Epithelial cell of proximal tubule (primary cell): ENCODE results near the gene KCMF1. TPM values are rescaled to one million over a fixed set of nuclear protein-coding genes. Genes with fewer than 3 reads are reported as not detected.

Experiments
- DNase-seq: peaks from one replicate; pipeline ENCODE4 v3.0.0-alpha.2; 2011; ENCODE audit warnings: low read depth
- H3K4me3 ChIP-seq: 2 replicates; pipeline ENCODE4 v1.5.1; 2011; ENCODE audit warnings: low read depth, mild to moderate bottlenecking, low read length
- total RNA-seq: library from RNA; depleted of rRNA; stranded (reverse); fragments of >200 nt; gene quantifications from 2 replicates; pipeline ENCODE4 v1.2.3, GENCODE V29; 2015
- TF ChIP-seq, protein P1 (sequence below): conservative IDR thresholded peaks from 2 replicates; pipeline ENCODE4 v1.5.1; 2012; ENCODE audit warnings: low read depth, mild to moderate bottlenecking, low read length

The KCMF1 gene
- total RNA-seq, 1 donor from 2014 or later: 43.0 TPM

DNA sequence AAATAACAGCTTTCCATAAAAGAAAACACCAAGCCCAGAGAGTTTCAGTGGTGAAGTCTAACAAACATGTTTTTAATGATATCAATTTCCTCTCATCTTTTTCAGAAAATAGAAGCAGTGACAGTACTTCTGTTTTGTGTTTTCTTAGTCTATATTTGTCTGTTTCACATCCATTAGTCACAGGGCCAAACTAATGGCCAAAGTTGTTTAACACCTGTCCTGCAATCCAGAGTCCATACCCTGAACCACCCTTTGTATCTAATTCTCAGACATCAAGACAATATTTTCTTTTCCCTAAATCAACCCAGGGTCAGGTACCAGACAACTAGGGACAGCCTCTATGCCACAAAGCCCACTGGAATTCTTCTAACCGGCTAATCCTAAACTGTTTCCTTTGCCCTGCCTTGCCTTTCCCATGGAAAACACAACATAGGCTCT, 39.6 kb upstream of the KCMF1 start:
- no peak overlapping the region for H3K4me3 ChIP-seq
- TF ChIP-seq, protein P1, sequence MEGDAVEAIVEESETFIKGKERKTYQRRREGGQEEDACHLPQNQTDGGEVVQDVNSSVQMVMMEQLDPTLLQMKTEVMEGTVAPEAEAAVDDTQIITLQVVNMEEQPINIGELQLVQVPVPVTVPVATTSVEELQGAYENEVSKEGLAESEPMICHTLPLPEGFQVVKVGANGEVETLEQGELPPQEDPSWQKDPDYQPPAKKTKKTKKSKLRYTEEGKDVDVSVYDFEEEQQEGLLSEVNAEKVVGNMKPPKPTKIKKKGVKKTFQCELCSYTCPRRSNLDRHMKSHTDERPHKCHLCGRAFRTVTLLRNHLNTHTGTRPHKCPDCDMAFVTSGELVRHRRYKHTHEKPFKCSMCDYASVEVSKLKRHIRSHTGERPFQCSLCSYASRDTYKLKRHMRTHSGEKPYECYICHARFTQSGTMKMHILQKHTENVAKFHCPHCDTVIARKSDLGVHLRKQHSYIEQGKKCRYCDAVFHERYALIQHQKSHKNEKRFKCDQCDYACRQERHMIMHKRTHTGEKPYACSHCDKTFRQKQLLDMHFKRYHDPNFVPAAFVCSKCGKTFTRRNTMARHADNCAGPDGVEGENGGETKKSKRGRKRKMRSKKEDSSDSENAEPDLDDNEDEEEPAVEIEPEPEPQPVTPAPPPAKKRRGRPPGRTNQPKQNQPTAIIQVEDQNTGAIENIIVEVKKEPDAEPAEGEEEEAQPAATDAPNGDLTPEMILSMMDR: no peak
- DNase-seq: no peak

DNA sequence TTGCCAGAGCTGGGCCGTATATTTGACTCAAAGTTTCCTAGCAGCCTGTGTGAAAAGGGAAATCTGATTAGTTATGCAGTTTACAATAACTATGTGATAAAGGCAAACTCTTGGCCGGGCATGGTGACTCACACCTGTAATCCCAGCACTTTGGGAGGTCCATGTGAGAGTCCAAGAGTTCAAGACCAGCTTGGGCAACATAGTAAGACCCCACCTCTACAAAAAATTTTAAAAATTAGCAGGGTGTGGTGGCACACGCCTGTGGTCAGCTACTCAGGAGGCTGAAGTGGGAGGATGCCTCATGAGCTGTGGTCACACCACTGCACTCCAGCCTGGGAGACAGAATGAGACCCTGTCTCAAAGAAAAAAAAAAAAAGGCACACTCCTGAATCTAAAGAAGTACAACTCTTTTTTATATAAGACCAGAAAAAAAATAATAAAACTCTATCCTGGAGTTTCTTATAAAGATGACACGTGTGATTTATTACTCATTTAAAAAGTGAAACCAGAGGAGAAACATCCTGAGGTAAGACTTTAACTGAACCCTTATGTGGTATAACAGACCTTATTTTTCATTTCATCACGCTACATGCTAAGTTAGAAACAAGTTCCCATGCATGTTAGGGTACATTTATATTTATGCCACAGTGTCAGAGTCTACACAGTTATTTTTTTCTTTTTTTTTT, 32.6 kb upstream of the KCMF1 start:
- TF ChIP-seq, protein P1: no peak
- no peak for DNase-seq

DNA sequence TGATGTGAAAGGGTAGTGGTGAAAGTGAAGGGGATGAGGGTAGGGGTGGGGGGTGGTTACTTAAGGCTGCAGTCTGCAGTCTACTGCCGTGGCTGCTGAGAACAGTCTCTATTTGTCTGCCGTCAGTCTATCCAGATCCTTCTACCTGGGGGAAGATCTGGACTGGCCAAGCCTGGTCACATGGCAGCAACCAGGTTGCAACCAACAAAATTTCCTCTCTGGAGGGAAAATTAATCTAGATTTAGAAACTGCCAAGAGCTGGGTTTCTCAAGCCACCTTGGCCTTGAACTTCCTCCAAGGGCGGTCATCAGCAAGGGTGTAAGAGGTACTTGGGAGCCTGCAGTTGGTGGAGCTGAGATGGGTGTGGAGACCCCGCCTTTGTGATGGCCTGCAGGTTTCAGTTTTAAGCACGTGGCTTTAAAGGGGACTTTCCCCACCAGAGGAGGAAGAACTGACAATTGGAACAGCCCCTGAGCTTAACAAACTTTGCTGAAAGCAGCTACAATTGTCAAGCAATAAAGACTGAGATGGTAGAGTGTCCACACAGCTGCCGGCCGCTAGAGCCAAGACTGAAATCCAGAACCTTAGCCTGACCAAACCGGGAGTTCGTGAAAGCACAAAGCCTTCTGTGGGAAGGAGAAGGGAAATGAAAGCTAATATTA, 31.4 kb upstream of the KCMF1 start:
- TF ChIP-seq, protein P1: no peak
- H3K4me3 ChIP-seq: no peak overlapping the region
- DNase-seq: no peak

More for the DNA sequence above, 32.6 kb upstream of the KCMF1 start:
- no peak overlapping the region for H3K4me3 ChIP-seq

DNA sequence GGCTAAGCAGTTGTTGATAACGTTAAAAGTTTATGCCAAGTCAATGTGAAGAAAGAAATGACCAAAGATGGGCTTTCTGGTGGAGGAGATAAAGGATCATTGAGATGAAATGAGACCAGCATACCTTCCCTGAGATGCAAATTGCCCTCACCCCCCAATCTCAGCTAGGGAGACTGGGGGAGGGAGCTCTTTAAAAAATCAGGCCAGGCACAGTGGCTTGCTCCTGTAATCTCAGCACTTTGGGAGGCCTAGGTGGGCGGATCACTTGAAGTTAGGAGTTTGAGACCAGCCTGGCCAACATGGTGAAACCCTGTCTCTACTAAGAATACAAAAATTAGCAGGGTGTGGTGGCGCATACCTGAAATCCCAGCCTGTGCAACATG, 30.9 kb upstream of the KCMF1 start:
- DNase-seq: no peak
- TF ChIP-seq, protein P1: no peak
- no peak overlapping the region for H3K4me3 ChIP-seq

DNA sequence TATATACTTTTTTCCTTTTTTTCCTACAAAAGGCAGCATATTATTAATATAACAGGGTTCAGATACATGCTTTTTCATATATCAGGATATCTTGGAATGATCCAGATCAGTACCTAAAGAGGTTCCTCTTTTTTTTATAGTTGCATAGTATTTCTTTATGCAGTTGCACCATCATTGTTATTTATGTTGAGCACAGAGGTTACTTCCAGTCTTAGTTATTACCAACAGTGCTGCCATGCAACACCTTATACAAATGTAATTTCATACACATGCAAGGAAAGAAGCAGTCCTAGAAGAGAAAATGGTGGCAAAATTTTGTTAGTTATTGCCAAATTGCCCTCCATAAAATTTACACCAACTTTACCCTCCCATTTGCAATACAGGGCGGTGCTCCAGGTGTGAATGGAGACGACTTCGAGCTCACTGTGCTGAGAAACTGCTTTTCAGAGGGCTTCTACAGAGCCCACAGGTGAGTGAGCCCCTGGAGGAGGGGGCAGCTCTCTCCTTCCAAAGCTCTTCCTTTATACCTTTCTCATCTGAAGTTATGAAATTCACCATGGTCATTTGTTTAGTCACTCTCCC, 30.0 kb upstream of the KCMF1 start:
- H3K4me3 ChIP-seq: no peak overlapping the region
- no peak for DNase-seq
- TF ChIP-seq, protein P1: no peak

DNA sequence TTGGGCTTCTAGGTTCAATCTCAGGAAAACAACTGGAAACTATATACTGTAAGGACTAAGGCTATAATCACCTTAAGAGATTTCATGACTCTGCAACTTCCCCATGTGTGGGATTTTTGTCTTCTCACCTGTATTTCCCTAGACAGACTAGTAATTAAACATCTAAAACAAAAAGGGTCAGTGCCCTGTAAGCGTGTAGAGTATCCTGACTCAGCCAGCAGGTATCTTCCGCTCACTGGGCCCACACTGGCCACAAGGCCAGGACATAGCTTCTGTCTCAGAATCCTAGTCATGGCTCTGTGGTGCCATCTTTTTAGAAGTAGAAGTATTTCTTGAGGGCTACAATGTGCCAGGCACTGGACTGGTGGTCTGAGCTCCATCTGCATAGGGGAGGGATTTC, 28.8 kb upstream of the KCMF1 start:
- DNase-seq: no peak
- TF ChIP-seq, protein P1: no peak
- H3K4me3 ChIP-seq: no peak overlapping the region

DNA sequence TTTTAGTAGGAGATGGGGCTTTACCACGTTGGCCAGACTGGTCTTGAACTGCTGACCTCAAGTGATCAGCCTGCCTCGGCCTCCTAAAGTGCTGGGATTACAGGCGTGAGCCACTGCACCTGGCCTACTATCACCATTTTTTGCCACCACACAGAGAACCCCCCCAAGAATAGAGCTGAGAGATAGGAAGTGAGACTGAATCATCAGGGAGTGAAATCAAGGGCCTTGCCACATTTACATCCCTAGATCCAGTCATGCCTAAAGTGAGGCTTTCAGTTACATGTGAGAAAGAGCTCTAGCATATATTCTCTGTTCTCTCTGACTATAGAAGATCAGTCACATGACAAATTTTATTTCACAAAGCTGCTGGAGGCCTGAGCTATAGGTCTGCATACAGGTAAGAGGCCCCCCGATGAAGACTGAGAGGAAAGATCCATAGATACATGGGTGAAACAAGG, 28.0 kb upstream of the KCMF1 start:
- no peak overlapping the region for H3K4me3 ChIP-seq
- no peak for DNase-seq
- TF ChIP-seq, protein P1: no peak
